ENCODE data around the gene ABCC8. TPM values are rescaled to one million over a fixed set of nuclear protein-coding genes. Genes with fewer than 3 reads are reported as not detected.

Gene ABCC8
- total RNA-seq, 1 experiment from 2014 or later, result 2.4 TPM

DNA sequence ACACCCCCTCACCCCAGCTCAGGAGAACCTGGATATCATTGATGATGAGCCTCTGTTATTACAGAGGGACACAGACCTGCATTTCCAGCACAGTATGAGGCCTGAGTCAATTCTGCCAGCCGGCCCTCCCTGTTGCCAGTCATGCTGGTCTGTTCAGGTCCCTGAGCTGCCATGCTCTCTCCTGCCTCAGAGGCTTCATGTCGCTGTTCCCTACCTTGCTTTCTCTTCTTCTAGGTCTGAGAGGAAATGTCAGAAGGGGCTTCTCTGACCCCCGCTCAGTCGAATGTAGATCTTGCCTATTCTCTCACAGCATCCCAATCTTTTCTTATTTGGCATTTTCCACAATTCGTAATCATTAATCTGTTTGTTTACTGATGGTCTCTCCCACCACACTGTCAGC, 21.8 kb upstream of the ABCC8 start:
- Histone ChIP-seq H3K27me3 (ENCODE audit: insufficient read depth, low read length) (no peaks in the 10 kb centered on the region), H4K5ac (ENCODE audit: insufficient read length, low read depth, low read length) (no peak overlapping the region), H2BK5ac (ENCODE audit: insufficient read length, low read length) (no peak overlapping the region), H3K4me2 (ENCODE audit: insufficient read depth, insufficient read length, low read length) (no peak overlapping the region), H3T11ph (ENCODE audit: low read length) (no peak overlapping the region), H3K79me1 (ENCODE audit: insufficient read depth, low read depth, low read length, poor library complexity, severe bottlenecking) (no peaks in the 10 kb centered on the region), H3K23ac (ENCODE audit: insufficient read length, low read depth, low read length) (no peak overlapping the region), H3K79me2 (ENCODE audit: insufficient read depth, low read length) (no peaks in the 10 kb centered on the region), H2AK5ac (ENCODE audit: insufficient read length, low read length) (no peak overlapping the region), H3K14ac (ENCODE audit: insufficient read depth, low read length) (no peak overlapping the region), H4K8ac (replicated peaks; ENCODE audit: insufficient read length, low read depth, low read length) (no peak overlapping the region), H2AFZ (ENCODE audit: low read length) (no peak overlapping the region), H4K20me1 (ENCODE audit: control insufficient read depth, insufficient read depth, insufficient read length) (no peaks in the 10 kb centered on the region), H3K23me2 (ENCODE audit: insufficient read length, low read depth, low read length, poor library complexity, severe bottlenecking) (no peaks in the 10 kb centered on the region), H2BK12ac (ENCODE audit: insufficient read length, low read depth, low read length) (no peak overlapping the region), H2BK20ac (ENCODE audit: low read depth, low read length, poor library complexity, severe bottlenecking) (no peak overlapping the region), H2BK15ac (ENCODE audit: low read depth, low read length) (no peak overlapping the region), H3K9ac (ENCODE audit: extremely low read depth, insufficient read length, low read length) (no peak overlapping the region), H3K9me3 (ENCODE audit: control insufficient read depth, low read depth, low read length) (no peaks in the 10 kb centered on the region), H2BK120ac (ENCODE audit: low read depth, low read length, poor library complexity, severe bottlenecking) (no peak overlapping the region), H3K4me1 (ENCODE audit: insufficient read depth, low read length) (no peaks in the 10 kb centered on the region; the same call in 1 of the 2 replicates), H3K4ac (ENCODE audit: low read depth, low read length) (no peak overlapping the region), H3K27ac (ENCODE audit: insufficient read length, low read depth, low read length) (no peak overlapping the region), H3K56ac (ENCODE audit: insufficient read length, low read depth, low read length) (no peak overlapping the region), H4K91ac (ENCODE audit: insufficient read length, low read depth, low read length) (no peak overlapping the region), H3K18ac (ENCODE audit: insufficient read length, low read depth, low read length) (no peak overlapping the region)
- no peak overlapping the region for H3K27ac Mint-ChIP-seq
- peaks cover 19% of the 10 kb centered on the region for H3K27me3 Mint-ChIP-seq (ENCODE audit: low read depth)
- H3K4me3 Mint-ChIP-seq, result no peak overlapping the region
- H3K9me3 Mint-ChIP-seq, result no peaks in the 10 kb centered on the region
- H3K36me3 Mint-ChIP-seq (ENCODE audit: insufficient read depth in 1 of 3, low read depth in 3 of 3), result no peaks in the 10 kb centered on the region
- no CpG with 5 or more reads among the region's 5 CpGs for WGBS (ENCODE audit: extremely low coverage, insufficient read length, low lambda C conversion rate)
- peak; percentile 56 for DNase-seq
- TF ChIP-seq, protein P1, sequence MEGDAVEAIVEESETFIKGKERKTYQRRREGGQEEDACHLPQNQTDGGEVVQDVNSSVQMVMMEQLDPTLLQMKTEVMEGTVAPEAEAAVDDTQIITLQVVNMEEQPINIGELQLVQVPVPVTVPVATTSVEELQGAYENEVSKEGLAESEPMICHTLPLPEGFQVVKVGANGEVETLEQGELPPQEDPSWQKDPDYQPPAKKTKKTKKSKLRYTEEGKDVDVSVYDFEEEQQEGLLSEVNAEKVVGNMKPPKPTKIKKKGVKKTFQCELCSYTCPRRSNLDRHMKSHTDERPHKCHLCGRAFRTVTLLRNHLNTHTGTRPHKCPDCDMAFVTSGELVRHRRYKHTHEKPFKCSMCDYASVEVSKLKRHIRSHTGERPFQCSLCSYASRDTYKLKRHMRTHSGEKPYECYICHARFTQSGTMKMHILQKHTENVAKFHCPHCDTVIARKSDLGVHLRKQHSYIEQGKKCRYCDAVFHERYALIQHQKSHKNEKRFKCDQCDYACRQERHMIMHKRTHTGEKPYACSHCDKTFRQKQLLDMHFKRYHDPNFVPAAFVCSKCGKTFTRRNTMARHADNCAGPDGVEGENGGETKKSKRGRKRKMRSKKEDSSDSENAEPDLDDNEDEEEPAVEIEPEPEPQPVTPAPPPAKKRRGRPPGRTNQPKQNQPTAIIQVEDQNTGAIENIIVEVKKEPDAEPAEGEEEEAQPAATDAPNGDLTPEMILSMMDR (conservative IDR thresholded peaks at IDR 0.05), result peak; percentile 65
- peaks cover 7 to 10% of the 10 kb centered on the region in 2 experiments for H3K4me1 Mint-ChIP-seq

Measured in H9 (cell line).